ENCODE measurements around the gene SHC4. TPM values are rescaled to one million over a fixed set of nuclear protein-coding genes. Genes with fewer than 3 reads are reported as not detected.

The SHC4 gene
- total and polyA plus RNA-seq, 2 of the 8 experiments (the other 6 are each of a cell fraction or from before 2014, with no cell fraction given) = 0.15 to 0.30 TPM

- H4K91ac ChIP-seq (replicated peaks; ENCODE audit: insufficient read length, low read length) = no peak overlapping the region
- no peak overlapping the region for H4K5ac ChIP-seq (ENCODE audit: insufficient read length, low read depth, low read length)
- 0 out of 7 replicates have a peak overlapping the region, but pooled peaks of 1 of the 4 experiments have one; percentile 37 for H3K9ac ChIP-seq (replicated peaks in 1 of 4; ENCODE audit: extremely low read depth in 1 of 4, low read depth in 3 of 4, low read length in 3 of 4)
- POLR2A ChIA-PET (ENCODE audit: partially characterized antibody) = interaction anchor here (1.8 to 2.7 kb wide), 2 partner anchors 78 to 113 kb away, joined by 5 to 8 read pairs; no protein-coding TSS in a partner anchor
- H2AK5ac ChIP-seq (ENCODE audit: low read depth, low read length) = no peak overlapping the region
- no peak overlapping the region for H2AFZ ChIP-seq (ENCODE audit: low read length)
- 43% methylated on average over 2 of the region's 2 CpGs; no CpG with 5 or more reads in 1 of the 2 experiments for WGBS, 2 experiments (ENCODE audit: extremely low coverage in 1 of 2, insufficient coverage in 1 of 2, insufficient read length in 1 of 2, insufficient replicate concordance in 2 of 2, low coverage in 1 of 2, low lambda C conversion rate in 2 of 2, missing lambda C conversion rate in 1 of 2)
- H4K20me1 ChIP-seq (replicated peaks in 1 of 2; ENCODE audit: control insufficient read depth in 1 of 2, insufficient read depth in 2 of 2, low read length in 2 of 2) = no peaks in the 10 kb centered on the region
- CTCF ChIA-PET (ENCODE audit: partially characterized antibody) = interaction anchor here (0.6 to 3.6 kb wide), 18 partner anchors 8 to 436 kb away, joined by 3 to 20 read pairs (median 5); partner anchors contain the start of gene EID1
- no peak for DNase-seq (ENCODE audit: low read depth in 1 of 2, low spot score in 2 of 2)
- H3K4ac ChIP-seq (replicated peaks; ENCODE audit: insufficient read length, low read depth, low read length) = no peak overlapping the region
- H3K18ac ChIP-seq (ENCODE audit: extremely low read depth, low read length) = 0 out of 2 replicates have a peak overlapping the region, but pooled peaks have one; percentile 16
- FAIRE-seq = peak; percentile 76
- peaks cover 5 to 18% (median 8%) of the 10 kb centered on the region in 4 experiments for H3K4me1 ChIP-seq (replicated peaks in 1 of 4; ENCODE audit: control insufficient read depth in 3 of 4, insufficient read depth in 4 of 4, low read length in 3 of 4)
- no peak overlapping the region for H3K14ac ChIP-seq (ENCODE audit: insufficient read length)
- no peak overlapping the region for H3K4me2 ChIP-seq (ENCODE audit: insufficient read depth in 1 of 2, low read depth in 2 of 2, low read length in 2 of 2)
- no peak overlapping the region for H2BK12ac ChIP-seq (ENCODE audit: low read depth, low read length)
- no peaks in the 10 kb centered on the region for H3K36me3 ChIP-seq (ENCODE audit: control insufficient read depth in 2 of 4, insufficient read depth in 4 of 4, low read length in 3 of 4)
- H2BK120ac ChIP-seq (replicated peaks; ENCODE audit: low read depth, low read length) = no peak overlapping the region
- no peaks in the 10 kb centered on the region for H3K9me3 ChIP-seq (ENCODE audit: insufficient read depth in 2 of 2, low read depth in 1 of 2, low read length in 1 of 2)
- H4K8ac ChIP-seq (ENCODE audit: extremely low read depth, insufficient read depth, low read length) = no peak overlapping the region
- H3K79me1 ChIP-seq (ENCODE audit: low read depth, low read length) = no peaks in the 10 kb centered on the region
- H2BK5ac ChIP-seq (ENCODE audit: low read depth, low read length) = no peak overlapping the region
- H2BK15ac ChIP-seq (ENCODE audit: low read length) = no peak overlapping the region
- no peak overlapping the region for H3K23ac ChIP-seq (ENCODE audit: insufficient read length)
- no peaks in the 10 kb centered on the region for H3K79me2 ChIP-seq (ENCODE audit: control insufficient read depth in 1 of 2, insufficient read depth in 2 of 2, low read length in 2 of 2)
- no peak overlapping the region for H2BK20ac ChIP-seq (ENCODE audit: low read length)
- H3K4me3 ChIP-seq (ENCODE audit: extremely low read depth in 1 of 4, insufficient read depth in 2 of 4, low read depth in 3 of 4, low read length in 4 of 4) = peak overlapping the region in 1 of 4 experiments; percentile 61; a peak in 1 of 8 replicates
- H3K56ac ChIP-seq (replicated peaks; ENCODE audit: insufficient read length, low read depth, low read length) = no peak overlapping the region
- peaks cover 0 to 4% (median 0%) of the 10 kb centered on the region in 4 experiments; a peak in 1 of 7 replicates for H3K27me3 ChIP-seq (replicated peaks in 1 of 4; ENCODE audit: control insufficient read depth in 3 of 4, extremely low read depth in 1 of 4, insufficient read depth in 3 of 4, low read length in 3 of 4)
- H3K23me2 ChIP-seq (ENCODE audit: low read depth, low read length) = peaks cover 3% of the 10 kb centered on the region; the same call in 1 of the 2 replicates
- no peak overlapping the region for H3K27ac ChIP-seq (ENCODE audit: low read depth, low read length)
- TF ChIP-seq RBBP5 (IDR thresholded peaks at IDR 0.05; ENCODE audit: borderline replicate concordance, low read depth, low read length) = no peak
- TF ChIP-seq SP1 (IDR thresholded peaks at IDR 0.05; ENCODE audit: low read depth, low read length) = no peak
- no peak for TF ChIP-seq ASH2L (IDR thresholded peaks at IDR 0.05; ENCODE audit: low read length)
- no peak for TF ChIP-seq EZH2 (IDR thresholded peaks at IDR 0.05; ENCODE audit: low read depth, low read length, severe bottlenecking)
- 0 out of 3 replicates have a peak, but pooled peaks of 1 of the 2 experiments have one; percentile 18 for TF ChIP-seq POLR2A (IDR thresholded peaks at IDR 0.05; ENCODE audit: control extremely low read depth in 1 of 2, low read depth in 2 of 2, low read length in 2 of 2)
- no peak for TF ChIP-seq JUND (IDR thresholded peaks at IDR 0.05; ENCODE audit: low read length)
- TF ChIP-seq, protein P1, sequence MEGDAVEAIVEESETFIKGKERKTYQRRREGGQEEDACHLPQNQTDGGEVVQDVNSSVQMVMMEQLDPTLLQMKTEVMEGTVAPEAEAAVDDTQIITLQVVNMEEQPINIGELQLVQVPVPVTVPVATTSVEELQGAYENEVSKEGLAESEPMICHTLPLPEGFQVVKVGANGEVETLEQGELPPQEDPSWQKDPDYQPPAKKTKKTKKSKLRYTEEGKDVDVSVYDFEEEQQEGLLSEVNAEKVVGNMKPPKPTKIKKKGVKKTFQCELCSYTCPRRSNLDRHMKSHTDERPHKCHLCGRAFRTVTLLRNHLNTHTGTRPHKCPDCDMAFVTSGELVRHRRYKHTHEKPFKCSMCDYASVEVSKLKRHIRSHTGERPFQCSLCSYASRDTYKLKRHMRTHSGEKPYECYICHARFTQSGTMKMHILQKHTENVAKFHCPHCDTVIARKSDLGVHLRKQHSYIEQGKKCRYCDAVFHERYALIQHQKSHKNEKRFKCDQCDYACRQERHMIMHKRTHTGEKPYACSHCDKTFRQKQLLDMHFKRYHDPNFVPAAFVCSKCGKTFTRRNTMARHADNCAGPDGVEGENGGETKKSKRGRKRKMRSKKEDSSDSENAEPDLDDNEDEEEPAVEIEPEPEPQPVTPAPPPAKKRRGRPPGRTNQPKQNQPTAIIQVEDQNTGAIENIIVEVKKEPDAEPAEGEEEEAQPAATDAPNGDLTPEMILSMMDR (IDR thresholded peaks at IDR 0.05; ENCODE audit: control extremely low read depth in 1 of 3, insufficient read depth in 1 of 3, low read depth in 1 of 3, low read length in 3 of 3) = peak in 2 of 3 experiments; percentile 6 to 21; a peak in 2 of 4 replicates
- TF ChIP-seq GABPA (IDR thresholded peaks at IDR 0.05; ENCODE audit: borderline replicate concordance, insufficient read depth, low read length) = no peak
- no peak for TF ChIP-seq SUZ12 (IDR thresholded peaks at IDR 0.05; ENCODE audit: low read length)
- TF ChIP-seq RAD21 (IDR thresholded peaks at IDR 0.05 in 1 of 2, conservative IDR thresholded peaks at IDR 0.05 in 1 of 2; ENCODE audit: low read depth in 2 of 2, low read length in 2 of 2) = no peak; a peak in 2 of 4 replicates
These were observed 11.2 kb upstream of the SHC4 start for GRCh38 chr15:48974882-48975281.
